SK-N-SH (cell line): ENCODE measurements around the gene UCHL3.

Experiments
- EP300 ChIP-seq, 2 experiments: IDR thresholded peaks; 2 replicates each; pipeline versions ENCODE4 v1.4.0 to v1.6.1; 2012; ENCODE audit warnings: borderline replicate concordance in 1 of 2, low read depth in 1 of 2, low read length in 1 of 2
- GABPA ChIP-seq: IDR thresholded peaks from 2 replicates; pipeline ENCODE4 v1.4.0; 2012; ENCODE audit warnings: low read depth, mild to moderate bottlenecking
- JUND ChIP-seq: IDR thresholded peaks from 2 replicates; pipeline ENCODE4 v1.4.0; 2012
- MAX ChIP-seq: IDR thresholded peaks from 2 replicates; pipeline ENCODE4 v1.4.0; 2012; ENCODE audit warnings: low read depth
- MXI1 ChIP-seq: IDR thresholded peaks from 2 replicates; pipeline ENCODE4 v1.6.1; 2012; ENCODE audit warnings: mild to moderate bottlenecking, low read depth, low read length, improper control_type of control experiment
- NRF1 ChIP-seq: IDR thresholded peaks from 2 replicates; pipeline ENCODE4 v1.6.1; 2012; ENCODE audit warnings: low read depth, mild to moderate bottlenecking, low read length
- POLR2AphosphoS5 ChIP-seq: IDR thresholded peaks from 2 replicates; pipeline ENCODE4 v1.6.1; 2012; ENCODE audit warnings: low read depth, low read length
- RAD21 ChIP-seq: IDR thresholded peaks from 2 replicates; pipeline ENCODE4 v1.6.1; 2012; ENCODE audit warnings: mild to moderate bottlenecking, low read length
- RFX5 ChIP-seq: IDR thresholded peaks from 2 replicates; pipeline ENCODE4 v1.6.1; 2012; ENCODE audit warnings: mild to moderate bottlenecking, improper control_type of control experiment, low read length
- RXRA ChIP-seq: IDR thresholded peaks from 2 replicates; pipeline ENCODE4 v1.4.0; 2012; ENCODE audit warnings: low read depth, mild to moderate bottlenecking, borderline replicate concordance
- TAF1 ChIP-seq: IDR thresholded peaks from 2 replicates; pipeline ENCODE4 v1.6.1; 2012; ENCODE audit warnings: low read depth, mild to moderate bottlenecking, low read length, moderate library complexity, borderline replicate concordance
- ZBTB33 ChIP-seq: IDR thresholded peaks from 2 replicates; pipeline ENCODE4 v1.4.0; 2012; ENCODE audit warnings: low read depth, borderline replicate concordance
- TF ChIP-seq, protein P1 (sequence below): fragments of 200-600 bp; sonication (generic); IDR thresholded peaks from 2 replicates; pipeline ENCODE4 v1.6.1; 2017; ENCODE audit warnings: antibody characterized with exemption, mild to moderate bottlenecking, moderate library complexity

- TF ChIP-seq ZBTB33: no peak
- TF ChIP-seq TAF1: no peak
- TF ChIP-seq EP300 (IDR thresholded peaks at IDR 0.05; ENCODE audit: borderline replicate concordance in 1 of 2, low read depth in 1 of 2, low read length in 1 of 2): no peak
- TF ChIP-seq, protein P1, sequence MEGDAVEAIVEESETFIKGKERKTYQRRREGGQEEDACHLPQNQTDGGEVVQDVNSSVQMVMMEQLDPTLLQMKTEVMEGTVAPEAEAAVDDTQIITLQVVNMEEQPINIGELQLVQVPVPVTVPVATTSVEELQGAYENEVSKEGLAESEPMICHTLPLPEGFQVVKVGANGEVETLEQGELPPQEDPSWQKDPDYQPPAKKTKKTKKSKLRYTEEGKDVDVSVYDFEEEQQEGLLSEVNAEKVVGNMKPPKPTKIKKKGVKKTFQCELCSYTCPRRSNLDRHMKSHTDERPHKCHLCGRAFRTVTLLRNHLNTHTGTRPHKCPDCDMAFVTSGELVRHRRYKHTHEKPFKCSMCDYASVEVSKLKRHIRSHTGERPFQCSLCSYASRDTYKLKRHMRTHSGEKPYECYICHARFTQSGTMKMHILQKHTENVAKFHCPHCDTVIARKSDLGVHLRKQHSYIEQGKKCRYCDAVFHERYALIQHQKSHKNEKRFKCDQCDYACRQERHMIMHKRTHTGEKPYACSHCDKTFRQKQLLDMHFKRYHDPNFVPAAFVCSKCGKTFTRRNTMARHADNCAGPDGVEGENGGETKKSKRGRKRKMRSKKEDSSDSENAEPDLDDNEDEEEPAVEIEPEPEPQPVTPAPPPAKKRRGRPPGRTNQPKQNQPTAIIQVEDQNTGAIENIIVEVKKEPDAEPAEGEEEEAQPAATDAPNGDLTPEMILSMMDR: no peak
- TF ChIP-seq POLR2AphosphoS5: no peak
- no peak for TF ChIP-seq NRF1
- TF ChIP-seq RFX5: no peak
- TF ChIP-seq MXI1: no peak
- no peak for TF ChIP-seq RXRA
- no peak for TF ChIP-seq GABPA
- no peak for TF ChIP-seq JUND
- TF ChIP-seq RAD21: no peak
- TF ChIP-seq MAX: no peak
These were observed 35.6 kb downstream of the UCHL3 start for GRCh38 chr13:75585153-75585552.
